ENCODE measurements around the gene CACNA1C.

The CACNA1C gene

GRCh38 chr12:2092890-2093289, 40.1 kb downstream of the CACNA1C start:
- TF ChIP-seq CTCF (IDR thresholded peaks at IDR 0.05; ENCODE audit: low read depth, low read length) = no peak
- H3K4me3 ChIP-seq (ENCODE audit: low read depth, low read length) = no peak overlapping the region

- H3K4me3 ChIP-seq (ENCODE audit: low read depth, low read length) = no peak overlapping the region
- TF ChIP-seq CTCF (IDR thresholded peaks at IDR 0.05; ENCODE audit: low read depth, low read length) = no peak
Measured at GRCh38 chr12:2094597-2094996, 41.8 kb downstream of the CACNA1C start.

- no peak for TF ChIP-seq CTCF (IDR thresholded peaks at IDR 0.05; ENCODE audit: low read depth, low read length)
- no peak overlapping the region for H3K4me3 ChIP-seq (ENCODE audit: low read depth, low read length)
Measured at GRCh38 chr12:2095878-2096277, 43.1 kb downstream of the CACNA1C start.

GRCh38 chr12:2097617-2098016, 44.8 kb downstream of the CACNA1C start:
- no peak overlapping the region for H3K4me3 ChIP-seq (ENCODE audit: low read depth, low read length)
- TF ChIP-seq CTCF (IDR thresholded peaks at IDR 0.05; ENCODE audit: low read depth, low read length) = no peak

- H3K4me3 ChIP-seq (ENCODE audit: low read depth, low read length) = no peak overlapping the region
- TF ChIP-seq CTCF (IDR thresholded peaks at IDR 0.05; ENCODE audit: low read depth, low read length) = no peak
Measured at GRCh38 chr12:2098852-2099251, 46.1 kb downstream of the CACNA1C start.

GRCh38 chr12:2099595-2099994, 46.8 kb downstream of the CACNA1C start:
- TF ChIP-seq CTCF (IDR thresholded peaks at IDR 0.05; ENCODE audit: low read depth, low read length) = no peak
- H3K4me3 ChIP-seq (ENCODE audit: low read depth, low read length) = no peak overlapping the region

GRCh38 chr12:2101359-2101758, 48.6 kb downstream of the CACNA1C start:
- H3K4me3 ChIP-seq (ENCODE audit: low read depth, low read length) = no peak overlapping the region
- no peak for TF ChIP-seq CTCF (IDR thresholded peaks at IDR 0.05; ENCODE audit: low read depth, low read length)

All from WI38 (cell line).